Small intestine (tissue), 7 donors: ENCODE data around the gene EPB41L3. TPM values are rescaled to one million over a fixed set of nuclear protein-coding genes. Genes with fewer than 3 reads are reported as not detected.
A peak's percentile ranks its signal among the peaks of the same experiment; 100 is the strongest.

Source experiments
- DNase-seq, 2 donors: peaks; one replicate each; pipeline versions ENCODE4 v3.0.0 to v3.0.0-alpha.2; 2013
- FAIRE-seq: peaks from 2 replicates; lab custom pipeline; 2012; peaks lifted over from hg19 to GRCh38; lab: Jason Lieb, UNC
- H3K27ac ChIP-seq, 3 donors: one replicate each; pipeline ENCODE4 v1.5.1; 2013; ENCODE audit warnings: low read length in 2 of 3, mild to moderate bottlenecking in 2 of 3, control low read depth in 1 of 3, inconsistent platforms in 1 of 3, low read depth in 1 of 3, moderate library complexity in 1 of 3
- H3K27me3 ChIP-seq, 3 donors: one replicate each; pipeline ENCODE4 v1.6.1; 2013; ENCODE audit warnings: low read length in 3 of 3, inconsistent platforms in 1 of 3; ENCODE audit not compliant: control insufficient read depth in 3 of 3, insufficient read depth in 3 of 3
- H3K36me3 ChIP-seq, 3 donors: one replicate each; pipeline ENCODE4 v1.6.1; 2013; ENCODE audit warnings: low read length in 3 of 3, inconsistent platforms in 1 of 3, low read depth in 1 of 3, mild to moderate bottlenecking in 1 of 3, moderate library complexity in 1 of 3; ENCODE audit not compliant: control insufficient read depth in 3 of 3, insufficient read depth in 2 of 3
- H3K4me1 ChIP-seq, 3 donors: one replicate each; pipeline ENCODE4 v1.6.1; 2013; ENCODE audit warnings: low read length in 2 of 3, inconsistent platforms in 1 of 3, low read depth in 1 of 3, mild to moderate bottlenecking in 1 of 3, moderate library complexity in 1 of 3; ENCODE audit not compliant: control insufficient read depth in 3 of 3, insufficient read depth in 2 of 3
- H3K4me3 ChIP-seq, 3 donors: one replicate each; pipeline ENCODE4 v1.5.1; 2013; ENCODE audit warnings: low read length in 3 of 3, control low read depth in 1 of 3, inconsistent platforms in 1 of 3, low read depth in 1 of 3, mild to moderate bottlenecking in 1 of 3, moderate library complexity in 1 of 3
- H3K9me3 ChIP-seq, 2 donors: one replicate each; pipeline ENCODE4 v1.6.1; 2013; ENCODE audit warnings: low read depth in 1 of 2, low read length in 1 of 2; ENCODE audit not compliant: control insufficient read depth in 2 of 2, insufficient read depth in 1 of 2
- WGBS, 3 donors: extraction: QIAGEN DNeasy Blood & Tissue Kit; methylation state at CpG; one replicate each; pipeline ENCODE4 v1.1.7; 2013; 5-methylcytosine and 5-hydroxymethylcytosine counted together
- polyA plus RNA-seq, 4 donors: library from polyadenylated mRNA; stranded (reverse) in 3 of 4; unstranded in 1 of 4; fragments of 200-250 nt in 3 of 4; fragments of 120-200 nt in 1 of 4; gene quantifications; one replicate each; pipeline versions ENCODE4 v1.2.1 to v1.2.3, GENCODE V29; 2013
- donor health status: healthy with polysubstance abuse.
- donor health status: control.
- donor health status: control.
- donor health status: Bipolar disorder and iron deficiency.
- donor health status: healthy.

Gene EPB41L3
- polyA plus RNA-seq, 4 donors, result 36.6 to 167 (median 80.2) TPM

DNA sequence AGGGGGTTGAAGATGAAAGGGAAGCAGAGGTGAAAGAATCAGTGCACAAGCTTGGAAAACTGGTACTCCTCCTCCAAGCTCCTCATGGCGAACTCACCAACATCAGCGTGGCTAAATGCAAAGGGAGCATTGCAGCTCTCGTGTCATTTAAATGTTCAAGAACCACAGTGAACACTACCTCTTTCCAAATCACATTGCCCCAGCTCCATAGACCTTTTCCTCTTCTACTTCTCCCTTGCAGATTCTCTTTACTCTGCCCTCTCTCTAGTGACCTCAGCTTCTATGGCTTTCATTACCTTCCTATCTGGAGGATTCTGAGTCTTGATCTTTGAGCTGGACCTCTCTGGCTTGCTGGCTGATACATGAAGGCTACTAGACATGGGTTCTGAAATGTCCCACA, 14.3 kb downstream of the EPB41L3 start:
- Histone ChIP-seq H3K4me1 (no peaks in the 10 kb centered on the region), H3K27me3 (no peaks in the 10 kb centered on the region), H3K9me3 (no peaks in the 10 kb centered on the region), H3K36me3 (peaks cover 0 to 7% (median 0%) of the 10 kb centered on the region in 3 donors), H3K4me3 (no peak overlapping the region), H3K27ac (no peak overlapping the region)
- DNase-seq (no peak), FAIRE-seq (no peak)
- 86 to 100% (median 95%) methylated on average over 3 of the region's 3 CpGs for WGBS, 3 donors

GRCh38 chr18:5527603-5528002, 16.2 kb downstream of the EPB41L3 start:
- peak; percentile 31 to 56 for DNase-seq
- no peaks in the 10 kb centered on the region for H3K9me3 ChIP-seq
- H3K27me3 ChIP-seq, result no peaks in the 10 kb centered on the region
- peaks cover 0 to 7% (median 0%) of the 10 kb centered on the region in 3 donors for H3K36me3 ChIP-seq
- no peak overlapping the region for H3K4me3 ChIP-seq
- no peaks in the 10 kb centered on the region for H3K4me1 ChIP-seq
- no peak for FAIRE-seq
- 29 to 40% (median 31%) methylated on average over 6 of the region's 6 CpGs for WGBS, 3 donors
- no peak overlapping the region for H3K27ac ChIP-seq

DNA sequence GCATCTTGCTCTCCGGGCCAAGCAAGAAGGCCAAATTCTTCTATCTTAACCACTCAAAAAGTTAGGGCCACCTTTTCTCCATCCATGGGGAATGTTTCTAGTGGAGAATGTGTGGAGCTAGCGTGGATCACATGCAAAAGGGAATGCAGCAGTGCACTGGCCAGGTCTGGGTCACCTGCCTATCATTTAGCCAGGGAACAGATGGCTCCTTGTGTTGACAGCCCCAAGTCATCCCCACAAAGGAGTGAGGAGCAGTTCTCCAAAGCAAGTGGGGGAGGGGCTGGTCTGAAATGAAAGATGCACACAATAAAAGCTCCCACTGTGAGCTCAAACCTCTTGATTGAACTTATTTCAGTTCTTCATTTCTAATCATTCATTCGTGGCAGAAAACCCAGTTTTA, 19.1 kb downstream of the EPB41L3 start:
- WGBS, 3 donors, result 54 to 88% (median 86%) methylated on average over 3 of the region's 3 CpGs
- FAIRE-seq, result no peak
- H3K36me3 ChIP-seq, result peaks cover 0 to 4% (median 0%) of the 10 kb centered on the region in 3 donors

DNA sequence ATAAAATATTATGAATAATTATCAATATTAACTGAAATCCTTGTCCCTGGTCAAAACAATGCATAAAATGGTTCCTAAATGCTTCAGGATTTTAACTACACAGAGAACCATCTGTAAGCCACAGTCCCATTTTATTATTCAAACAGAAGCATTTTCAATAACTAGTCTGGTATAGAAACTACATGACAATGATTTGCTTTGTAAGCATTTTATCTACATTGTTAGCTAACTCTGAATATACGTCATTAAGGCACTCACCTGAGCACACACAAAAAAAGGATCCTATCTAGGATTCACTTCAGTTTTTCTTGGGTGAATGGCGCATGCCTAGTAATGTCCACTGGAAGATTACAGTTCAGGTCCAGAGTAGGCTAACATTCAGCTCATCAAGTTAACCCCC, 22.8 kb downstream of the EPB41L3 start:
- no peaks in the 10 kb centered on the region for H3K9me3 ChIP-seq
- no peaks in the 10 kb centered on the region for H3K4me1 ChIP-seq
- no peaks in the 10 kb centered on the region for H3K27me3 ChIP-seq
- H3K27ac ChIP-seq, result no peak overlapping the region
- DNase-seq (no peak), FAIRE-seq (no peak)
- H3K36me3 ChIP-seq, result peaks cover 0 to 4% (median 4%) of the 10 kb centered on the region in 3 donors
- WGBS, 3 donors, result 83 to 90% (median 88%) methylated on average over 2 of the region's 2 CpGs
- H3K4me3 ChIP-seq, result no peak overlapping the region

More for the DNA sequence above, 19.1 kb downstream of the EPB41L3 start:
- no peaks in the 10 kb centered on the region for H3K4me1 ChIP-seq
- no peaks in the 10 kb centered on the region for H3K27me3 ChIP-seq
- H3K27ac ChIP-seq, result no peak overlapping the region
- no peak for DNase-seq
- H3K9me3 ChIP-seq, result no peaks in the 10 kb centered on the region
- no peak overlapping the region for H3K4me3 ChIP-seq

DNA sequence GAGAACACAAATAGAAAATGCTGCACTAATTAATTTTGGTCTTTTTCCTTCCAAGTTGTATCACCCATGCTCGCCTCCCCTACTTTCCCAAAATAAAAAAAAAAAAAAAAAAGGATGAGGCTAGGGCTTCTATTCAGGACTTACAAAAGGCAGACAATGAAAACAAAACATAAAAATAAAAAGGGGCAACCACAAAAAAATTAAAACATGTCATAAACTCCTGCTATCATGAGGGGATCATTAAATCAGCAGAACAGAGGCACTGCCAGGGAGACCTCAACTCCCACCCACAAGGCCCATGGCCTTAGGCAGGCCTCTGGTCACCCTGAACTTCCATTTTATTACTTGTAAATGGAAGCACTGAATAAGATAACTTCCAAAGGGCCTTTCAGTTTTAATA, 23.3 kb downstream of the EPB41L3 start:
- Histone ChIP-seq H3K4me1 (peaks cover 0 to 3% (median 0%) of the 10 kb centered on the region in 3 donors), H3K36me3 (peaks cover 0 to 4% (median 4%) of the 10 kb centered on the region in 3 donors), H3K27ac (no peak overlapping the region), H3K27me3 (no peaks in the 10 kb centered on the region), H3K4me3 (no peak overlapping the region), H3K9me3 (no peaks in the 10 kb centered on the region)
- 75 to 85% (median 76%) methylated on average over 1 of the region's 1 CpG for WGBS, 3 donors
- no peak for FAIRE-seq
- no peak for DNase-seq

DNA sequence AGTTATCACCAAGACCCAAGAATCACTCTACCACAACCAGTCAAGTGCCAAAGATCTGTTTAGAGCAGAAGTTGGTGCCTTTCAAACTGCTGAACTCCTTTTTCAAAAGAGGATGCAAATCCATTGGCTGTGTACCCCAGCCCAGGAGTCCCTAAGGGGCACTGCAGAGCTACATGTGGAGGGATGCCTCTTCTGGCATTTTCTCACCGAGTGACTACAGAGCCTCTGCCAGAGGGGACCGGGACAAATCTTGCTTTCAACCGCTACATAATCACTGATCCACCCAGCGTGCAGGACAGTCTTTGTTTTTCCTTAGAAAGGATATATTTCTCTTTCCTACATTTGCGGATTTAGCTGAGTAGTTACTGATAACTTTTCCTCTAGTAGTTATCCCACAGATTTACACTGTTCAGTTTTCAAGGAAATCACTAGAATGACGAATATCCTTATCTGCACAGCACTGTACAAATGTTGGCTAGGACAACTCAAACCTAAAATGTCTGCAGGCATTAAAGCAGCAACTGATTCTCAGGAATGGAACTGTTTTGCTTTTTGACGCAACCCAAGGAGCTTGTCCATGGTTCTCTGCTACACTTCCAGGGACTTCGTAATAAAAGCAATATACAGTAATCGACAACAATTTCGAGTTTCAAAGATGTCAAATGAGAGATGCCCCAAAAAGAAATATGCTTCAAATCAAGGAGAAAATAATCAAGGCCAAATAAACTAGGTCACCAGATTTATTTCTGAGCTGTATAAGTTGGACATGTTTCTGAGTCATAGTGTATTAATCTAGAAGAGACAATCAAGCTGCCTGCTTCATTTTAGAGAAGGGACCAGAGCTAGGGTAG, 24.1 kb downstream of the EPB41L3 start:
- Histone ChIP-seq H3K4me3 (no peak overlapping the region), H3K27ac (no peak overlapping the region), H3K4me1 (peaks cover 0 to 6% (median 0%) of the 10 kb centered on the region in 3 donors), H3K36me3 (peaks cover 0 to 4% (median 2%) of the 10 kb centered on the region in 3 donors), H3K27me3 (no peaks in the 10 kb centered on the region), H3K9me3 (no peaks in the 10 kb centered on the region)
- DNase-seq (no peak), FAIRE-seq (no peak)
- 74 to 87% (median 86%) methylated on average over 10 of the region's 10 CpGs for WGBS, 3 donors

DNA sequence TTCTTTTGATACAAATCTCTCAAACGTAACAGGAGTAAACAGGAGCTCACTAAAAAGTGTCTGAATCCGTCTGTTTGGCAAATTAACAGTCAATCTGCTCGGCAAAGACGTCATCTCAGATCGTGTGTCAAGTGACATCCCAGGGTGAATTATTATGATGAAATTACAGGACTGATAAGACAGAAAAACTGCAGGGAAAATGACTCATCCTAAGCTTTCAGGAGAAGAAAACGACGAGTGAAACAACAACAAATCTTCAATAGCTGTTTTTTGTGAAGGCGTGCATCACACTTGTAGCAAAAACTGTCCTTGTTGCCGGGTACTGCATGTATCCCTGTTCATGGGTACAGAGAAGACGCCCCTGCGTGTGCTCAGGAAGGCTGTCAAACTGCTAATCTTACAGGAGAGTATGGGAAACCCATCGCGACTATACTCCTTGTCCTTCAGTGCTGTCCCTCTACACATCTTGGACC, 24.9 kb downstream of the EPB41L3 start:
- Histone ChIP-seq H3K9me3 (no peaks in the 10 kb centered on the region), H3K36me3 (peaks cover 0 to 4% (median 0%) of the 10 kb centered on the region in 3 donors), H3K27ac (no peak overlapping the region), H3K4me1 (peaks cover 0 to 6% (median 0%) of the 10 kb centered on the region in 3 donors), H3K4me3 (no peak overlapping the region), H3K27me3 (no peaks in the 10 kb centered on the region)
- 68 to 75% (median 72%) methylated on average over 13 of the region's 13 CpGs for WGBS, 3 donors
- DNase-seq, result no peak
- no peak for FAIRE-seq

- WGBS, 3 donors, result 83 to 86% (median 83%) methylated on average over 10 of the region's 10 CpGs
- H3K9me3 ChIP-seq, result no peaks in the 10 kb centered on the region
- no peaks in the 10 kb centered on the region for H3K27me3 ChIP-seq
- H3K27ac ChIP-seq, result no peak overlapping the region
- no peak for DNase-seq
- peaks cover 0 to 6% (median 0%) of the 10 kb centered on the region in 3 donors for H3K4me1 ChIP-seq
- H3K4me3 ChIP-seq, result no peak overlapping the region
- FAIRE-seq, result no peak
- H3K36me3 ChIP-seq, result peaks cover 0 to 4% (median 0%) of the 10 kb centered on the region in 3 donors
Measured at GRCh38 chr18:5518179-5518770, 25.5 kb downstream of the EPB41L3 start.
